B cell (primary cell): ENCODE data around the gene CACTIN. TPM values are rescaled to one million over a fixed set of nuclear protein-coding genes. Genes with fewer than 3 reads are reported as not detected.

Experiments used
- ATAC-seq: fragments of 200-7000 bp; cut with Tn5 transposase; one replicate; pipeline ENCODE4 v1.10.0; 2021; ENCODE audit warnings: low read depth, mild to moderate bottlenecking, moderate number of reproducible peaks, moderate library complexity
- CTCF ChIA-PET: fragments of 350-600 bp; sonication (Branson Sonifier 250); formaldehyde crosslinking; loops from one replicate; lab custom pipeline; 2021; ENCODE audit warnings: antibody characterized with exemption, inconsistent platforms; lab: Charles Lee
- POLR2A ChIA-PET: fragments of 350-600 bp; sonication (Branson Sonifier 250); formaldehyde crosslinking; loops from one replicate; lab custom pipeline; 2021; ENCODE audit warnings: antibody characterized with exemption; lab: Charles Lee
- DNase-seq: peaks from one replicate; pipeline ENCODE4 v3.0.0; 2013
- H2AFZ ChIP-seq: 2 replicates; pipeline ENCODE4 v1.6.1; 2012; ENCODE audit warnings: mild to moderate bottlenecking, low read depth, low read length; ENCODE audit not compliant: insufficient read depth, poor library complexity, severe bottlenecking
- H3K27ac ChIP-seq, 2 donors: 1 replicate in 1 of 2; 2 replicates in 1 of 2; pipeline ENCODE4 v1.5.1; 2012 to 2013; ENCODE audit warnings: low read length in 2 of 2, mild to moderate bottlenecking in 2 of 2, moderate library complexity in 1 of 2
- H3K27me3 ChIP-seq, 4 experiments: fragments of 200-600 bp in 1 of 4; sonication (generic) in 1 of 4; replicated peaks in 1 of 4; 1 replicate in 2 of 4; 2 replicates in 2 of 4; pipeline versions ENCODE4 v1.6.1 to v1.7.0; 2013 to 2016; ENCODE audit warnings: low read length in 3 of 4, mild to moderate bottlenecking in 2 of 4, mixed read lengths in 1 of 4, moderate library complexity in 1 of 4; ENCODE audit not compliant: insufficient read depth in 4 of 4, control insufficient read depth in 3 of 4; ENCODE audit errors: control extremely low read depth in 1 of 4
- H3K36me3 ChIP-seq, 2 experiments: replicated peaks in 1 of 2; 1 replicate in 1 of 2; 2 replicates in 1 of 2; pipeline versions ENCODE4 v1.6.1 to v1.7.1; 2013; ENCODE audit warnings: low read length in 1 of 2; ENCODE audit not compliant: insufficient read depth in 2 of 2, control insufficient read depth in 1 of 2; ENCODE audit errors: control extremely low read depth in 1 of 2, extremely low read depth in 1 of 2
- H3K4me1 ChIP-seq, 2 donors: fragments of 200-600 bp in 1 of 2; sonication (generic) in 1 of 2; 1 replicate in 1 of 2; 2 replicates in 1 of 2; pipeline versions ENCODE4 v1.5.1 to v1.6.1; 2013 to 2017; ENCODE audit warnings: low read length in 2 of 2; ENCODE audit not compliant: control insufficient read depth in 2 of 2, insufficient read depth in 2 of 2
- H3K4me2 ChIP-seq: replicated peaks from 2 replicates; pipeline ENCODE3; 2012; ENCODE audit warnings: mild to moderate bottlenecking, low read depth, low read length; ENCODE audit not compliant: poor library complexity, severe bottlenecking
- H3K4me3 ChIP-seq, 5 experiments: fragments of 200-600 bp in 1 of 5; sonication (generic) in 1 of 5; 1 replicate in 3 of 5; 2 replicates in 2 of 5; pipeline versions ENCODE4 v1.5.1 to v1.7.0; 2011 to 2016; ENCODE audit warnings: low read length in 4 of 5, mild to moderate bottlenecking in 4 of 5, low read depth in 2 of 5, control low read depth in 1 of 5, moderate library complexity in 1 of 5; ENCODE audit not compliant: insufficient read depth in 1 of 5; ENCODE audit errors: control extremely low read depth in 1 of 5, extremely low read depth in 1 of 5
- H3K79me2 ChIP-seq: fragments of 200-600 bp; sonication (generic); one replicate; pipeline ENCODE4 v1.6.0; 2016; ENCODE audit warnings: low read length; ENCODE audit not compliant: control insufficient read depth, insufficient read depth
- H3K9ac ChIP-seq: fragments of 200-600 bp; sonication (generic); 2 replicates; pipeline ENCODE4 v1.6.1; 2017; ENCODE audit warnings: mild to moderate bottlenecking, low read length, moderate library complexity
- H3K9me3 ChIP-seq, 3 donors: one replicate each; pipeline versions ENCODE4 v1.6.1 to v1.7.1; 2013; ENCODE audit warnings: low read length in 2 of 3; ENCODE audit not compliant: control insufficient read depth in 2 of 3, insufficient read depth in 1 of 3; ENCODE audit errors: control extremely low read depth in 1 of 3
- H4K20me1 ChIP-seq: 2 replicates; pipeline ENCODE4 v1.6.0; 2012; ENCODE audit warnings: mild to moderate bottlenecking, low read length; ENCODE audit not compliant: insufficient read depth, control insufficient read depth, poor library complexity, severe bottlenecking
- H3K27ac Mint-ChIP-seq: one replicate; pipeline ENCODE4 v1.8.0; 2021; ENCODE audit warnings: mixed read lengths
- H3K27me3 Mint-ChIP-seq: one replicate; pipeline ENCODE4 v1.8.0; 2021; ENCODE audit warnings: mixed read lengths
- H3K4me1 Mint-ChIP-seq: one replicate; pipeline ENCODE4 v1.8.0; 2021; ENCODE audit warnings: mixed read lengths
- H3K4me3 Mint-ChIP-seq: one replicate; pipeline ENCODE4 v1.8.0; 2021; ENCODE audit warnings: mixed read lengths
- H3K9me3 Mint-ChIP-seq: one replicate; pipeline ENCODE4 v1.8.0; 2022; ENCODE audit warnings: mixed read lengths; ENCODE audit not compliant: insufficient read depth
- EZH2 ChIP-seq: IDR thresholded peaks from 2 replicates; pipeline ENCODE4 v1.6.1; 2012; ENCODE audit warnings: borderline replicate concordance, low read depth, mild to moderate bottlenecking, moderate library complexity, low read length; ENCODE audit not compliant: insufficient read depth, poor library complexity, severe bottlenecking
- WGBS: methylation state at CpG from one replicate; pipeline ENCODE4 v1.1.5; 2013; ENCODE audit warnings: missing lambda C conversion rate; ENCODE audit not compliant: insufficient coverage; 5-methylcytosine and 5-hydroxymethylcytosine counted together
- intact Hi-C: fragments of 100-400 bp; cut with micrococcal nuclease; formaldehyde crosslinking; loops from one replicate; pipeline ENCODE4 v1.10.0; 2022
- polyA plus RNA-seq: library from polyadenylated mRNA; depleted of rRNA; stranded (reverse); fragments of >200 nt; gene quantifications from 2 replicates; pipeline ENCODE4 v1.2.3, GENCODE V29; 2012
- total RNA-seq, 2 donors: library from RNA; stranded (reverse); fragments of 120-200 nt in 1 of 2; gene quantifications; 1 replicate in 1 of 2; 2 replicates in 1 of 2; pipeline versions ENCODE4 v1.2.3 to v1.2.4, GENCODE V29; 2013 to 2022
- TF ChIP-seq, protein P1 (sequence below): fragments of 200-600 bp; IDR thresholded peaks from one replicate; pipeline ENCODE4 v1.8.0; 2022; ENCODE audit warnings: antibody characterized with exemption, mild to moderate bottlenecking

CACTIN gene
- total and polyA plus RNA-seq, 2 donors (not counting 1 experiment from before 2014, with no cell fraction given) = 40.6 to 41.8 TPM

DNA sequence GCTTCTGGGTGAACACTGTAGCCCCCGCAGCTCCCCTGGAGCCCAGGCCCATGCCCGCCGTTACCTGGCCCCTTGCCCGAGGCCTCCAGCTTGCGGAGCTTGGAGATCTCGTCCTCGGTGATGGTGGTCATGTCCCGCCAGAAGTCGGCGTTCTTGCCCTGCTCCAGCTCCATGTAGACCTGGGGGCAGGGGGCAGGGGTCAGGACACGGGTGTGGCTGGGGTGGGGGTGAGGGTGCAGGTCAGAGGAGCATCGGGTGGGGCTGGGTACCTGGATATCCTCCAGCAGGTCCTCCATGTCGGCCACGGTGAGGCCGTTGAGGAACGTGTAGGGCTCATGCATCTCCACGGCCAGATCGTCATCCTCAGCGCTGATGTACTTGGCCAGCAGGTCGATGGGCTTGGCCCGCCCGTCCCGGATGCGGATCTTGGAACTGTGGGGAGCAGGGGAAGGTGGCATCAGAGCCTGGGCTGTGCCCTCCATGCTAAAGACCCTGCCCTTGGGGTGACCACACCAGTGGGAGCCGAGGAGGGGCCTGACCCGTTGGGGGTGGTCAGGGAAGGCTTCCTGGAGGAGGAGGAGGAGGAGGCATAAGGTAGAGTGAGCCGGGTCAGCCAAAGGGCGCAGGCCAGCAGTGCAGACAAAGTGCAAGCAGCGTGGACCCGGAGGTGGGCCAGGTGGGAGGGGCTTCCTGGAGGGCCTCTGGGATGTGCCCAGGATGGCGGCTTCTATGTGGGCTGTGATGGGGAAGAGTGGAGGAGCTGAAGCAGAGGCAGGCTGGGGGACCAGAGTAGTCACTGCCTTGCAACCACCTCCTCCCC lies 7.6 kb downstream of the CACTIN start:
- peaks cover 38% of the 10 kb centered on the region for H4K20me1 ChIP-seq
- no peak overlapping the region for H3K27ac ChIP-seq
- WGBS = 94% methylated on average over 29 of the region's 31 CpGs
- Mint-ChIP-seq H3K9me3 (no peaks in the 10 kb centered on the region), H3K27me3 (no peaks in the 10 kb centered on the region), H3K4me3 (no peak overlapping the region), H3K27ac (no peak overlapping the region), H3K4me1 (peaks cover 14% of the 10 kb centered on the region)
- ATAC-seq (no peak), DNase-seq (no peak)
- H3K27me3 ChIP-seq = no peaks in the 10 kb centered on the region
- H3K9me3 ChIP-seq = no peaks in the 10 kb centered on the region
- ChIA-PET CTCF (interaction anchor here (0.5 to 6.4 kb wide), 7 partner anchors 11 to 285 kb away, joined by 3 to 47 read pairs (median 4); partner anchors contain the start of gene GIPC3), POLR2A (interaction anchor here (0.6 kb wide), 1 partner anchor 318 kb away, joined by 5 read pairs; no protein-coding TSS in a partner anchor)
- no peak for TF ChIP-seq EZH2
- TF ChIP-seq, protein P1, sequence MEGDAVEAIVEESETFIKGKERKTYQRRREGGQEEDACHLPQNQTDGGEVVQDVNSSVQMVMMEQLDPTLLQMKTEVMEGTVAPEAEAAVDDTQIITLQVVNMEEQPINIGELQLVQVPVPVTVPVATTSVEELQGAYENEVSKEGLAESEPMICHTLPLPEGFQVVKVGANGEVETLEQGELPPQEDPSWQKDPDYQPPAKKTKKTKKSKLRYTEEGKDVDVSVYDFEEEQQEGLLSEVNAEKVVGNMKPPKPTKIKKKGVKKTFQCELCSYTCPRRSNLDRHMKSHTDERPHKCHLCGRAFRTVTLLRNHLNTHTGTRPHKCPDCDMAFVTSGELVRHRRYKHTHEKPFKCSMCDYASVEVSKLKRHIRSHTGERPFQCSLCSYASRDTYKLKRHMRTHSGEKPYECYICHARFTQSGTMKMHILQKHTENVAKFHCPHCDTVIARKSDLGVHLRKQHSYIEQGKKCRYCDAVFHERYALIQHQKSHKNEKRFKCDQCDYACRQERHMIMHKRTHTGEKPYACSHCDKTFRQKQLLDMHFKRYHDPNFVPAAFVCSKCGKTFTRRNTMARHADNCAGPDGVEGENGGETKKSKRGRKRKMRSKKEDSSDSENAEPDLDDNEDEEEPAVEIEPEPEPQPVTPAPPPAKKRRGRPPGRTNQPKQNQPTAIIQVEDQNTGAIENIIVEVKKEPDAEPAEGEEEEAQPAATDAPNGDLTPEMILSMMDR = peak; percentile 44
- intact Hi-C loops = loop anchor here (1.0 kb wide), 2 partner anchors 33 to 74 kb away; no protein-coding TSS in a partner anchor
- H3K79me2 ChIP-seq = peaks cover 31% of the 10 kb centered on the region
- no peak overlapping the region for H3K9ac ChIP-seq
- peaks cover 0 to 36% of the 10 kb centered on the region in 2 experiments for H3K36me3 ChIP-seq
- peaks cover 12 to 15% of the 10 kb centered on the region in 2 donors for H3K4me1 ChIP-seq
- no peak overlapping the region for H3K4me3 ChIP-seq
- no peak overlapping the region for H2AFZ ChIP-seq
- peak overlapping the region; percentile 59 for H3K4me2 ChIP-seq
